Loucy (cell line): ENCODE measurements around the gene KPNA5.

Experiments used
- H2AFZ ChIP-seq: fragments of 200-600 bp; sonication (generic); 2 replicates; pipeline ENCODE4 v1.6.0; 2016; ENCODE audit warnings: antibody characterized with exemption, mild to moderate bottlenecking, low read length, moderate library complexity
- H3F3A ChIP-seq: fragments of 200-600 bp; 2 replicates; pipeline ENCODE4 v1.6.0; 2016; ENCODE audit warnings: antibody characterized with exemption, low read depth, mild to moderate bottlenecking
- H3K27me3 ChIP-seq: fragments of 200-600 bp; sonication (generic); 2 replicates; pipeline ENCODE4 v1.6.1; 2014; ENCODE audit warnings: low read length, mild to moderate bottlenecking; ENCODE audit not compliant: insufficient read depth, poor library complexity, severe bottlenecking
- H3K36me3 ChIP-seq: fragments of 200-600 bp; sonication (generic); 2 replicates; pipeline ENCODE4 v1.6.1; 2016; ENCODE audit warnings: low read length; ENCODE audit not compliant: insufficient read depth
- H3K4me1 ChIP-seq: fragments of 200-600 bp; sonication (generic); 2 replicates; pipeline ENCODE4 v1.5.1; 2014; ENCODE audit warnings: low read length, mild to moderate bottlenecking; ENCODE audit not compliant: insufficient read depth, poor library complexity, severe bottlenecking
- H3K4me2 ChIP-seq: fragments of 200-600 bp; sonication (generic); 2 replicates; pipeline ENCODE4 v1.6.0; 2014; ENCODE audit warnings: antibody characterized with exemption, low read length, low read depth, mild to moderate bottlenecking; ENCODE audit not compliant: poor library complexity, severe bottlenecking
- H3K4me3 ChIP-seq: fragments of 200-600 bp; sonication (generic); 2 replicates; pipeline ENCODE4 v1.5.1; 2014; ENCODE audit warnings: low read length, mild to moderate bottlenecking, mixed read lengths; ENCODE audit not compliant: poor library complexity, severe bottlenecking
- H3K79me2 ChIP-seq: fragments of 200-600 bp; sonication (generic); 2 replicates; pipeline ENCODE4 v1.6.1; 2014; ENCODE audit warnings: low read length; ENCODE audit not compliant: insufficient read depth
- H3K9ac ChIP-seq: fragments of 200-600 bp; sonication (generic); 2 replicates; pipeline ENCODE4 v1.6.0; 2014; ENCODE audit warnings: mild to moderate bottlenecking, low read depth, low read length, moderate library complexity; ENCODE audit not compliant: poor library complexity, severe bottlenecking
- H3K9me2 ChIP-seq: fragments of 200-600 bp; sonication (generic); replicated peaks from 2 replicates; pipeline ENCODE4 v1.6.1; 2016; ENCODE audit warnings: low read depth, low read length, mixed read lengths
- H3K9me3 ChIP-seq: fragments of 200-600 bp; sonication (generic); 2 replicates; pipeline ENCODE4 v1.6.1; 2014; ENCODE audit warnings: mild to moderate bottlenecking, antibody characterized with exemption, low read length, low read depth; ENCODE audit not compliant: insufficient read depth
- H4K20me1 ChIP-seq: fragments of 200-600 bp; sonication (generic); 2 replicates; pipeline ENCODE4 v1.6.0; 2014; ENCODE audit warnings: antibody characterized with exemption, low read length, mild to moderate bottlenecking; ENCODE audit not compliant: insufficient read depth, poor library complexity, severe bottlenecking
- CTCF ChIP-seq: fragments of 200-600 bp; sonication (generic); conservative IDR thresholded peaks from 2 replicates; pipeline ENCODE4 v1.5.1; 2014; ENCODE audit warnings: mild to moderate bottlenecking, antibody characterized with exemption, low read length
- EZH2phosphoT487 ChIP-seq: fragments of 200-600 bp; IDR thresholded peaks from 2 replicates; pipeline ENCODE4 v1.6.1; 2018; ENCODE audit warnings: antibody characterized with exemption, mild to moderate bottlenecking, moderate library complexity, borderline replicate concordance

KPNA5 gene

GRCh38 chr6:116672306-116672705 is 8.7 kb upstream of the KPNA5 start:
- Histone ChIP-seq H3K4me1 (peaks cover 8% of the 10 kb centered on the region), H3K4me3 (no peak overlapping the region), H3K4me2 (no peak overlapping the region), H3K9me2 (no peaks in the 10 kb centered on the region), H3K79me2 (peaks cover 13% of the 10 kb centered on the region), H4K20me1 (peaks cover 8% of the 10 kb centered on the region), H2AFZ (no peak overlapping the region), H3K9ac (no peak overlapping the region), H3K9me3 (no peaks in the 10 kb centered on the region), H3K27me3 (no peaks in the 10 kb centered on the region), H3K36me3 (no peaks in the 10 kb centered on the region), H3F3A (no peaks in the 10 kb centered on the region)
- TF ChIP-seq CTCF: no peak
- no peak for TF ChIP-seq EZH2phosphoT487

DNA sequence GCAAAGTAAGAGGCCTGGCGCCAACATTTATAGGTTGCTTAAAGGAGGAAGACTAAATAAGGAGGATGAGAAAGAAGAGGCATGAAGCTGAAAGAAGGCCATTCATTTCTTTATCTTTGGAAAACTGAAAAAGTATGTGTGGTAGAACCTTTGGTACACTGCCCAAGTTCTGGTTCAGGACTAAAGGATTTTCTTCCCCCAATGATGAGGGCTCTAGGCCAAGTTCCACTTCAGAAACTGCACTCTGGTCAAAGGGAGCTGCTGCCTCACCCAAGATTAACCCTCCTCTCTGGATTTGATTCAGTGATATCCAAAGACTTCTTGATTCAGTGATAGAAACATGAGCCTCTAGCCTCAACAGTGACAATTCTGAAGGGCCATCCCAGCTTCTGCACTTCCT is 5.0 kb upstream of the KPNA5 start:
- Histone ChIP-seq H3K4me2 (no peak overlapping the region), H2AFZ (no peak overlapping the region), H3K9me3 (no peaks in the 10 kb centered on the region), H3K9me2 (no peaks in the 10 kb centered on the region), H3K79me2 (peaks cover 5% of the 10 kb centered on the region; the same call in 1 of the 2 replicates), H4K20me1 (no peaks in the 10 kb centered on the region), H3F3A (no peaks in the 10 kb centered on the region), H3K4me3 (no peak overlapping the region), H3K4me1 (peaks cover 8% of the 10 kb centered on the region), H3K9ac (no peak overlapping the region), H3K36me3 (no peaks in the 10 kb centered on the region), H3K27me3 (no peaks in the 10 kb centered on the region)
- no peak for TF ChIP-seq CTCF
- TF ChIP-seq EZH2phosphoT487: no peak

GRCh38 chr6:116682334-116682712 is 1.3 kb downstream of the KPNA5 start:
- no peak for TF ChIP-seq EZH2phosphoT487
- TF ChIP-seq CTCF: no peak
- peaks cover 4% of the 10 kb centered on the region; the same call in 1 of the 2 replicates for H3F3A ChIP-seq
- H3K4me2 ChIP-seq: peak overlapping the region; percentile 79
- H3K79me2 ChIP-seq: peaks cover 59% of the 10 kb centered on the region
- peaks cover 27% of the 10 kb centered on the region for H3K4me1 ChIP-seq
- H3K9ac ChIP-seq: peak overlapping the region; percentile 80
- H3K27me3 ChIP-seq: no peaks in the 10 kb centered on the region
- H3K36me3 ChIP-seq: no peaks in the 10 kb centered on the region
- H3K9me2 ChIP-seq: no peaks in the 10 kb centered on the region
- no peak overlapping the region for H2AFZ ChIP-seq
- H4K20me1 ChIP-seq: peaks cover 14% of the 10 kb centered on the region
- H3K9me3 ChIP-seq: no peaks in the 10 kb centered on the region
- H3K4me3 ChIP-seq: peak overlapping the region; percentile 79
